Measurements from ENCODE around the gene ADAMTS15. TPM values are rescaled to one million over a fixed set of nuclear protein-coding genes. Genes with fewer than 3 reads are reported as not detected.

Gene ADAMTS15
- total RNA-seq, 2 donors from 2014 or later, result not detected

DNA sequence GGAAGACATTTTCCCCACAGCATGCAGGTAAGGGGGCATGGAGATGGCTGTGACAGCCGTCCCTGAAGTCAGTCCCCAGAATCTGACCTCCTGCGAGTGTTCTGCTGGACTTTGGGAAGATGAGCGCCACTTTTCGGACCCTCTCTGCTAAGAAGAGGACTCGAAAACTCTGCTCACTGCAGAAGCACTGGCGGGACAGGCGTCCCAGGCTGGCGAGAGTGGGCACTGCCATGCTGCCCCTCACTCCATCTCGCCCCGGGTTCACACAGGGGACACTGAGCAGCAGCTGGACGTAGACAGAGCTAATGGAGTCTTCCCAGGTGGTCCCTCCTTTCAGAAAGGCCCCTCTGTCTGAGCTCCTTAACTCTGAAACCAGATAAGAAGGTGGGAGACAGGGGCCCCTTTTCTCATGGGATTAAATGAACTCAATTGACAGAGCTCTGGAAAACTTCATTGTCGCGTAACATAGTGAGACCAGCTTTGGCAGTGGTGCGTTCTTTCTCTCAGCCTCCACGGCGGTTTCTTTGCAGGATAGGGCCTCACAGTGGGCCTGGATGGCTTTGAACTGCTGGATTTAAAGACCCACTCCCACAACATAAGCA is 24.8 kb upstream of the ADAMTS15 start:
- peaks cover 5% of the 10 kb centered on the region for H3K4me1 Mint-ChIP-seq
- H3K27me3 Mint-ChIP-seq, result peaks cover 61% of the 10 kb centered on the region
- H3K36me3 Mint-ChIP-seq (ENCODE audit: low read depth), result peaks cover 4% of the 10 kb centered on the region
- no peak for ATAC-seq
- H3K9me3 ChIP-seq (ENCODE audit: control insufficient read depth, low read length, poor library complexity, severe bottlenecking), result no peaks in the 10 kb centered on the region
- DNase-seq, result no peak
- H3K4me3 Mint-ChIP-seq, result no peak overlapping the region
- no peak overlapping the region for H3K27ac Mint-ChIP-seq

DNA sequence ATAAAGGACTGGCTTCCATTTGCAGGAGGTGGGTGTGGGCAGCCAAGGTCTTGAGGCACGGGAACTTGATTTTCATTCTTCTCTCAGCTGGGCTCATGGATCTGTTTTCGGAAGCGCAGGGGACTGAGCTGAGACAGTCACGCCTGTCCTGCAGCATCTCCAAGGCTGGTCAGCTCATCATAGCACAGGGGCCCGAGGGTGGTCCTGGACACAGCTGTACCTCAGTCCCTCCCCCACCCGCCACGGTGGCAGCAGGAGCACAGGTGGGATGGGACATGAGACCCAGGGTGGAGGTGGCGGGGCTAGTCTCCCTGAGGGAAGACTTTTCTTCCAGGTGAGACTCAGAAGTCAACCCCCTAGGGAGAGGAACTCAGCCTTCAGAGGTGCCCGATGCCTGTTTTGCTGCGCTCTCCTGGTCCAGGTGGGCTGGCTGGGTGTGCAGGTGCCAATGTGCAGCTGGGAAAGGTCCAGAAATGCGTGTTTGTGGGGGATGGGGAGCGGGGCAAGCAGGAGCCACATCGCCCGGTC is 23.8 kb upstream of the ADAMTS15 start:
- DNase-seq, result no peak
- H3K9me3 ChIP-seq (ENCODE audit: control insufficient read depth, low read length, poor library complexity, severe bottlenecking), result no peaks in the 10 kb centered on the region
- peaks cover 6% of the 10 kb centered on the region for H3K4me1 Mint-ChIP-seq
- H3K36me3 Mint-ChIP-seq (ENCODE audit: low read depth), result peaks cover 7% of the 10 kb centered on the region
- no peak for ATAC-seq
- H3K4me3 Mint-ChIP-seq, result no peak overlapping the region
- peaks cover 67% of the 10 kb centered on the region for H3K27me3 Mint-ChIP-seq
- H3K27ac Mint-ChIP-seq, result no peak overlapping the region

- H3K4me3 Mint-ChIP-seq, result no peak overlapping the region
- no peaks in the 10 kb centered on the region for H3K9me3 ChIP-seq (ENCODE audit: control insufficient read depth, low read length, poor library complexity, severe bottlenecking)
- peaks cover 7% of the 10 kb centered on the region for H3K36me3 Mint-ChIP-seq (ENCODE audit: low read depth)
- no peak for ATAC-seq
- H3K27ac Mint-ChIP-seq, result no peak overlapping the region
- no peak for DNase-seq
- peaks cover 69% of the 10 kb centered on the region for H3K27me3 Mint-ChIP-seq
- H3K4me1 Mint-ChIP-seq, result peaks cover 6% of the 10 kb centered on the region
Observed at GRCh38 chr11:130425156-130425555, 23.3 kb upstream of the ADAMTS15 start.

DNA sequence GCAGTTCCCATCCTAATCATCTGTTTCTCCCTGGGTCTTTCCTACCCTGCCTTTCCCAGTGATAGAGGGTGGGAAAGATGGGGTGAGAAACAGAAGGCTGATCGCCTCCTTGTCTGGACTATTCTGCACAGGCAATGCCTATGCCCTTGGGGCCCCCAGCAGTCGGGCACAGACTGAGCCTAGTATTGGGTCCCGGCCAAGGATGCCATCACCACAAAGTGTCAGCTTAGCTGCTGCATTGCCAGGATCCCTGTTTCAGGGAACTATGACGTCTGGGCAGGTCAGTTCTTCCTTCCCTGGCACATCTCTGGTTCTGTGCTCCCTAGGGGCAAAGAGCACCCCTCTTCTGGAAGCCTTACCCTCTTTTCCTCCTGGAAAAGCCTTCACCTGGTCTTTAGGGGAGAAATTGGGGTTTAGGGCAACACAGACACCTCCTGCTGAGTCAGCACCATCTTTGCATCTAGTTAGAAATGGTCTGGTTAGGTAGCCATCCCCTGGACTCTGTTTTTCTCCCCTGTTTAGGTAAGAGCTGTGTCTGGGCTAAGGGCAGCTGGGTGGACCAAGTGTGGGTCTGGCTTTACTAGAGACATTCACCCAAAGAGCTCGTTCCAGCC is 22.1 kb upstream of the ADAMTS15 start:
- peaks cover 69% of the 10 kb centered on the region for H3K27me3 Mint-ChIP-seq
- no peak overlapping the region for H3K27ac Mint-ChIP-seq
- no peaks in the 10 kb centered on the region for H3K9me3 ChIP-seq (ENCODE audit: control insufficient read depth, low read length, poor library complexity, severe bottlenecking)
- DNase-seq (no peak), ATAC-seq (no peak)
- peak overlapping the region; percentile 67 for H3K4me3 Mint-ChIP-seq
- H3K36me3 Mint-ChIP-seq (ENCODE audit: low read depth), result peaks cover 7% of the 10 kb centered on the region
- H3K4me1 Mint-ChIP-seq, result peaks cover 9% of the 10 kb centered on the region

DNA sequence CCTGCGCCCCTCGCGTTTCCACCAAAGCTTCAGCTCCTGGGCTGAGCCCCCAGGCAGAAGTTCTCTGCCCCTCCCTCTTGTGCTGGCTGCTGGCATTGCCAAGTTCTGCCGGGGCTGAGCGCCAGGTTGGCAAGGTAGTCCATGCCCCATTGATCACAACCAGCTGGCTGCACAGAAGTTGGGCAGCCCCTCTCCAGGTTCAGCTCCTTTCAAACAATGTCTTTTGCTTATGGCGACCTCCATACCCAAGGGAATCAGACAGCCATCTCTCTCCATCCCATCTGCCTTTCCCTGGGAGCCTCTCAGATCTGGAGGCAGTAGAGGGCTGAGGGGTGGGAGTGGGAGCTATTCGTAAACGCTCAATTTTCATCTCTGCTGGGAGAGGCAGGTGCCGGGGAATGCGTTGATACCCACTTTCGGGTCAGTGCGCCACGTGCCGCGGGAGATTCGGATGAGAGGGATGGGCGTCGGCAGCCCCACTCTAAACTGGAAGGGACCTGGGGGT is 21.6 kb upstream of the ADAMTS15 start:
- H3K4me3 Mint-ChIP-seq, result peak overlapping the region; percentile 67
- H3K27ac Mint-ChIP-seq, result no peak overlapping the region
- ATAC-seq (no peak), DNase-seq (no peak)
- peaks cover 9% of the 10 kb centered on the region for H3K4me1 Mint-ChIP-seq
- H3K36me3 Mint-ChIP-seq (ENCODE audit: low read depth), result peaks cover 7% of the 10 kb centered on the region
- peaks cover 66% of the 10 kb centered on the region for H3K27me3 Mint-ChIP-seq
- no peaks in the 10 kb centered on the region for H3K9me3 ChIP-seq (ENCODE audit: control insufficient read depth, low read length, poor library complexity, severe bottlenecking)

GRCh38 chr11:130427581-130428315 is 20.7 kb upstream of the ADAMTS15 start:
- no peak for DNase-seq
- ATAC-seq, result no peak
- peaks cover 66% of the 10 kb centered on the region for H3K27me3 Mint-ChIP-seq
- no peak overlapping the region for H3K4me3 Mint-ChIP-seq
- no peaks in the 10 kb centered on the region for H3K9me3 ChIP-seq (ENCODE audit: control insufficient read depth, low read length, poor library complexity, severe bottlenecking)
- peaks cover 7% of the 10 kb centered on the region for H3K36me3 Mint-ChIP-seq (ENCODE audit: low read depth)
- no peak overlapping the region for H3K27ac Mint-ChIP-seq
- H3K4me1 Mint-ChIP-seq, result peaks cover 9% of the 10 kb centered on the region

GRCh38 chr11:130428316-130429119 is 19.9 kb upstream of the ADAMTS15 start, which contains the start of gene ADAMTS8:
TSS of gene ADAMTS8 (minus strand) at chr11:130428609. CDS start at chr11:130428286, 323 bp downstream.
- Mint-ChIP-seq H3K36me3 (ENCODE audit: low read depth) (peaks cover 7% of the 10 kb centered on the region), H3K4me3 (peak within 1 kb of the TSS; percentile 78), H3K27me3 (peaks cover 66% of the 10 kb centered on the region), H3K4me1 (peaks cover 9% of the 10 kb centered on the region), H3K27ac (no peak within 1 kb of the TSS)
- H3K9me3 ChIP-seq (ENCODE audit: control insufficient read depth, low read length, poor library complexity, severe bottlenecking), result no peaks in the 10 kb centered on the region
- DNase-seq, result no peak
- no peak for ATAC-seq

DNA sequence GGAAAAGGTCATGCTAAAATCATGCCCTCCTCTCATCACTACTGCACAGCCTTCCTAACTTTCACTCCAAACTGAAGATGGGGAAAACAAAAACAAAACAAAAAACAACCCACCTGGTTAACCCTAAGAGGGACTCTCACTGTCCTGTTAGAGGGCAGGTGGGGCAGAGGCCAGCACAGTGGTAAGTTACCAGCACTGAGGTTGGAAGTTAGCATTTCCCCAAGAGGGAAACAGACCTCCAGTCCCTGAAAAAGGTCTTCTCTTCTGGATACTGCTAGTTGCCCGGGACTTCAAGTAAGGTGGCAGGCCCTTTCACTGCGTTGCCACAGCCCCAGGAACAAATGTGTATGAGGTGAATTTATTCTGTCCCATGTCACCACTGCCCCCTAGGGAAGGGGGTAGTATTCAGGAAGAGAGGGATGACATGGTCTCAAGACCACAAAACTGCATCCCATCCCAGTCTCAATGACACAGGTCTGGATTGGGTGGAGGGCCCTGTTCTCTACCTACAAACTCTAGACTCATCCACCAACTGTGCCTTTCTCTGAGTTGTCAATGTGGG is 19.2 kb upstream of the ADAMTS15 start:
- peak overlapping the region; percentile 78 for H3K4me3 Mint-ChIP-seq
- DNase-seq (no peak), ATAC-seq (no peak)
- H3K27me3 Mint-ChIP-seq, result peaks cover 60% of the 10 kb centered on the region
- peaks cover 9% of the 10 kb centered on the region for H3K4me1 Mint-ChIP-seq
- peaks cover 7% of the 10 kb centered on the region for H3K36me3 Mint-ChIP-seq (ENCODE audit: low read depth)
- H3K27ac Mint-ChIP-seq, result no peak overlapping the region
- H3K9me3 ChIP-seq (ENCODE audit: control insufficient read depth, low read length, poor library complexity, severe bottlenecking), result no peaks in the 10 kb centered on the region

DNA sequence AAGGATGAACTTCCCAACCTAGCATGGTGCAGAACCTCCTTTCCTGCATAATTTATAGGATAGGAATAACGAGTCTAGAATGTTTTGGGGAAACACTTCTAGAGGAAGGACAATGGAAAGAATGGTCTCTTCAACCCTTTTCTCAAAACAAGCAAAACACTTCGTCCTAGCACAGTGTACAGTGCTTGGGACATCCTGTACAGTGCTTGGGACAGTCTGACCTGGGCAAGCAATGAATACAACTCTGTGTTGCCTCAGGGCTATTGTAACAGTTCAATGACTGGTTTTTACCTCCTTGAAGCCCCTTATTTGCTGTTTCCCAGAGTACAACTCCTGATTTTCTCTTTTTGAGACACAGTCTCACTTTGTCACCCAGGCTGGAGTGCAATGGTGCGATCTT is 18.5 kb upstream of the ADAMTS15 start:
- no peaks in the 10 kb centered on the region for H3K9me3 ChIP-seq (ENCODE audit: control insufficient read depth, low read length, poor library complexity, severe bottlenecking)
- H3K4me1 Mint-ChIP-seq, result peaks cover 9% of the 10 kb centered on the region
- no peak overlapping the region for H3K4me3 Mint-ChIP-seq
- H3K27me3 Mint-ChIP-seq, result peaks cover 52% of the 10 kb centered on the region
- DNase-seq, result no peak
- no peak for ATAC-seq
- peaks cover 7% of the 10 kb centered on the region for H3K36me3 Mint-ChIP-seq (ENCODE audit: low read depth)
- H3K27ac Mint-ChIP-seq, result no peak overlapping the region

- ATAC-seq, result peak; percentile 65
- Mint-ChIP-seq H3K27ac (no peak overlapping the region), H3K36me3 (ENCODE audit: low read depth) (peaks cover 7% of the 10 kb centered on the region), H3K4me1 (peaks cover 11% of the 10 kb centered on the region), H3K4me3 (no peak overlapping the region), H3K27me3 (peaks cover 45% of the 10 kb centered on the region)
- no peaks in the 10 kb centered on the region for H3K9me3 ChIP-seq (ENCODE audit: control insufficient read depth, low read length, poor library complexity, severe bottlenecking)
- peak; percentile 26 to 63 (median 46) for DNase-seq
Observed at GRCh38 chr11:130431331-130431773, 17.1 kb upstream of the ADAMTS15 start.

GRCh38 chr11:130431801-130432200 is 16.6 kb upstream of the ADAMTS15 start:
- H3K27ac Mint-ChIP-seq, result no peak overlapping the region
- H3K4me1 Mint-ChIP-seq, result peaks cover 11% of the 10 kb centered on the region
- H3K4me3 Mint-ChIP-seq, result no peak overlapping the region
- peaks cover 7% of the 10 kb centered on the region for H3K36me3 Mint-ChIP-seq (ENCODE audit: low read depth)
- DNase-seq (no peak), ATAC-seq (no peak)
- peaks cover 45% of the 10 kb centered on the region for H3K27me3 Mint-ChIP-seq
- no peaks in the 10 kb centered on the region for H3K9me3 ChIP-seq (ENCODE audit: control insufficient read depth, low read length, poor library complexity, severe bottlenecking)

DNA sequence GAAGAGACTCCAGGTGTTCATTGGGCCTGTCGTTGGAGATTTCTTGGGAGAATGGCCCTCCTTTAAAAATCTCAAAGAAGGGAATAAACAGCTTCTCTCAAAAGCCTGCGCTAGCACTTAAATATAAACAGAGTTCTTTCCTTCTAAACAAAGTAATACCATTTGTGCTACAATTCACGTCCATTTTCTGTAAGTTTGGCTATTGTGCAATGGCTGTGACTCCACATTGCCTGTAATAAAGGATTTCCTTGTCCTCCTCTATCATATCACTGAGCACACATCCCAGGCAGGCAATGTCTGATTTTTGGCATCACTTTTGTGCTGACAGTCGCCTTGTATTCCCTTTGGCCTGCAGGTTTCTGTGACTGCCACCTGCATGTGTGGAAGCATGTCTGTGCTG is 15.1 kb upstream of the ADAMTS15 start:
- H3K9me3 ChIP-seq (ENCODE audit: control insufficient read depth, low read length, poor library complexity, severe bottlenecking), result no peaks in the 10 kb centered on the region
- DNase-seq (no peak), ATAC-seq (no peak)
- Mint-ChIP-seq H3K36me3 (ENCODE audit: low read depth) (peaks cover 4% of the 10 kb centered on the region), H3K27me3 (peaks cover 48% of the 10 kb centered on the region), H3K27ac (no peak overlapping the region), H3K4me1 (peaks cover 10% of the 10 kb centered on the region), H3K4me3 (no peak overlapping the region)
